ENCODE results near the gene LHX6. TPM values are rescaled to one million over a fixed set of nuclear protein-coding genes. Genes with fewer than 3 reads are reported as not detected.

LHX6 gene
- total RNA-seq, 1 experiment from 2014 or later: 1.8 TPM

GRCh38 chr9:122162415-122162814 is 66.3 kb downstream of the LHX6 start:
- Mint-ChIP-seq H3K36me3 (ENCODE audit: insufficient read depth in 1 of 3, low read depth in 3 of 3) (peaks cover 0 to 3% (median 2%) of the 10 kb centered on the region in 3 experiments; a peak in 2 of 7 replicates), H3K4me1 (peaks cover 8 to 11% of the 10 kb centered on the region in 2 experiments), H3K27ac (no peak overlapping the region), H3K9me3 (peaks cover 10% of the 10 kb centered on the region in 2 experiments), H3K4me3 (no peak overlapping the region), H3K27me3 (ENCODE audit: low read depth) (peaks cover 21% of the 10 kb centered on the region)
- no peak overlapping the region for H3K27ac ChIP-seq (ENCODE audit: insufficient read length, low read depth, low read length)
- peaks cover 4% of the 10 kb centered on the region for H3K23me2 ChIP-seq (ENCODE audit: insufficient read length, low read depth, low read length, poor library complexity, severe bottlenecking)
- H4K20me1 ChIP-seq (ENCODE audit: control insufficient read depth, insufficient read depth, insufficient read length): no peaks in the 10 kb centered on the region
- no peak overlapping the region for H2AK5ac ChIP-seq (ENCODE audit: insufficient read length, low read length)
- H2BK20ac ChIP-seq (ENCODE audit: low read depth, low read length, poor library complexity, severe bottlenecking): no peak overlapping the region
- no peak overlapping the region for H3K4ac ChIP-seq (ENCODE audit: low read depth, low read length)
- no peak overlapping the region for H2BK12ac ChIP-seq (ENCODE audit: insufficient read length, low read depth, low read length)
- no peak overlapping the region for H2BK15ac ChIP-seq (ENCODE audit: low read depth, low read length)
- no peak overlapping the region for H4K5ac ChIP-seq (ENCODE audit: insufficient read length, low read depth, low read length)
- H4K91ac ChIP-seq (ENCODE audit: insufficient read length, low read depth, low read length): no peak overlapping the region
- peaks cover 4% of the 10 kb centered on the region; the same call in 1 of the 2 replicates for H3K79me2 ChIP-seq (ENCODE audit: insufficient read depth, low read length)
- H3K9ac ChIP-seq (ENCODE audit: extremely low read depth, insufficient read length, low read length): no peak overlapping the region
- no peak overlapping the region for H3K23ac ChIP-seq (ENCODE audit: insufficient read length, low read depth, low read length)
- no peak overlapping the region for H2BK120ac ChIP-seq (ENCODE audit: low read depth, low read length, poor library complexity, severe bottlenecking)
- H3K18ac ChIP-seq (ENCODE audit: insufficient read length, low read depth, low read length): no peak overlapping the region
- no peaks in the 10 kb centered on the region for H3K27me3 ChIP-seq (ENCODE audit: insufficient read depth, low read length)
- no peaks in the 10 kb centered on the region for H3K4me1 ChIP-seq (ENCODE audit: insufficient read depth, low read length)
- DNase-seq: no peak
- TF ChIP-seq CTCF (conservative IDR thresholded peaks at IDR 0.05): no peak
- peaks cover 4% of the 10 kb centered on the region for H3K79me1 ChIP-seq (ENCODE audit: insufficient read depth, low read depth, low read length, poor library complexity, severe bottlenecking)
- H2BK5ac ChIP-seq (ENCODE audit: insufficient read length, low read length): no peak overlapping the region
- no peak overlapping the region for H2AFZ ChIP-seq (ENCODE audit: low read length)
- H3K4me2 ChIP-seq (ENCODE audit: insufficient read depth, insufficient read length, low read length): no peak overlapping the region
- H4K8ac ChIP-seq (replicated peaks; ENCODE audit: insufficient read length, low read depth, low read length): no peak overlapping the region
- no peak overlapping the region for H3K56ac ChIP-seq (ENCODE audit: insufficient read length, low read depth, low read length)
- H3K14ac ChIP-seq (ENCODE audit: insufficient read depth, low read length): no peak overlapping the region
- H3T11ph ChIP-seq (ENCODE audit: low read length): no peak overlapping the region
- H3K9me3 ChIP-seq (ENCODE audit: control insufficient read depth, low read depth, low read length): no peaks in the 10 kb centered on the region

Measured in H9 (cell line).